Measurements from ENCODE around the gene TMUB2. TPM values are rescaled to one million over a fixed set of nuclear protein-coding genes. Genes with fewer than 3 reads are reported as not detected.

Gene TMUB2
- total and polyA plus RNA-seq, 2 of the 13 experiments (the other 11 are each of a cell fraction or from before 2014, with no cell fraction given), result 26.9 to 50.8 TPM

DNA sequence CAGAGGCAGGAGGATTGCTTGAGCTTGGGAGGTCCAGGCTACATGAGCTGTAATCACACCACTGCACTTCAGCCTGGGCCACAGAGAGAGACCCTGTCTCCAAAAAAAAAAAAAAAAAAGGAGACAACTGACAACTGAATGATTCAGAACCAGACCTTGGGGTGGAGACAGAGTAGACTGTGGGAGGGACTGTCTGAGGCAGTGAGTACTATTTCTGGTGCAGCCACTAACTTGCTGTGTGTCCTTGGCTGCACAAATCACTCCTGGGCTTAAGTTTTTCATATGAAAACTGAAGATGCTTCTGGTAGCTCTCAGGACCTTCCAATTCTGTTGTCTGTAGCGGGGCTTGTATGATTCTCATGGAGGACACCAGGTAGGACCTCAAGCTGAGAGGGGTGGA lies 10.5 kb upstream of the TMUB2 start:
- Histone ChIP-seq H3K4me2 (ENCODE audit: low read depth, low read length) (no peak overlapping the region), H3K4me1 (ENCODE audit: insufficient read depth, low read length) (peaks cover 10% of the 10 kb centered on the region), H3K36me3 (replicated peaks in 1 of 2; ENCODE audit: control insufficient read depth in 1 of 2, insufficient read depth in 2 of 2, low read length in 2 of 2) (peaks cover 1 to 14% of the 10 kb centered on the region in 2 experiments; a peak in 3 of 5 replicates), H3K9ac (ENCODE audit: insufficient read depth, low read depth, low read length) (no peak overlapping the region), H3K27me3 (ENCODE audit: control insufficient read depth in 1 of 2, insufficient read depth in 2 of 2, low read length in 2 of 2) (no peaks in the 10 kb centered on the region), H3K9me3 (ENCODE audit: low read length) (no peaks in the 10 kb centered on the region), H4K20me1 (ENCODE audit: insufficient read depth, low read length) (no peaks in the 10 kb centered on the region), H3K4me3 (replicated peaks in 1 of 3; ENCODE audit: insufficient read depth in 1 of 3, low read depth in 2 of 3, low read length in 3 of 3) (no peak overlapping the region), H3K79me2 (ENCODE audit: insufficient read depth, low read length) (no peaks in the 10 kb centered on the region), H2AFZ (ENCODE audit: low read length) (no peak overlapping the region), H3K27ac (ENCODE audit: extremely low read length, insufficient read depth, low read length) (no peak overlapping the region)
- ChIA-PET POLR2A (interaction anchor here (0.7 to 1.3 kb wide), 2 partner anchors 11 to 175 kb away, joined by 3 to 4 read pairs; partner anchors contain the start of gene TMUB2), CTCF (ENCODE audit: low intra/inter-chr PET ratio, low total read pairs) (no interaction called here)
- FAIRE-seq, result no peak
- in situ Hi-C loops (cut with HindIII; ENCODE audit: extremely low pct_ligation_motif_present, low pct_unique_long_range_greater_than_20kb), result no loop called here
- no peak for DNase-seq (ENCODE audit: low spot score)
- ATAC-seq, result no peak
- intact Hi-C loops (cut with micrococcal nuclease; ENCODE audit: unreplicated experiment), result no loop called here
- BruUV-seq (replicated peaks), result no TSS peak
- 89% methylated on average over 1 of the region's 1 CpG for WGBS (ENCODE audit: low lambda C conversion rate)
- TF ChIP-seq POLR2A (IDR thresholded peaks at IDR 0.05; ENCODE audit: insufficient read depth in 1 of 2, low read depth in 2 of 2, low read length in 2 of 2), result no peak
- TF ChIP-seq ZFX (CRISPR knock-in tag; IDR thresholded peaks at IDR 0.05; ENCODE audit: low read depth), result no peak
- no peak for TF ChIP-seq THYN1 (CRISPR knock-in tag; IDR thresholded peaks at IDR 0.05; ENCODE audit: borderline replicate concordance, low read depth)
- TF ChIP-seq GATAD1 (CRISPR knock-in tag; IDR thresholded peaks at IDR 0.05), result no peak
- no peak for TF ChIP-seq DMTF1 (CRISPR knock-in tag; IDR thresholded peaks at IDR 0.05)
- TF ChIP-seq, protein P1, sequence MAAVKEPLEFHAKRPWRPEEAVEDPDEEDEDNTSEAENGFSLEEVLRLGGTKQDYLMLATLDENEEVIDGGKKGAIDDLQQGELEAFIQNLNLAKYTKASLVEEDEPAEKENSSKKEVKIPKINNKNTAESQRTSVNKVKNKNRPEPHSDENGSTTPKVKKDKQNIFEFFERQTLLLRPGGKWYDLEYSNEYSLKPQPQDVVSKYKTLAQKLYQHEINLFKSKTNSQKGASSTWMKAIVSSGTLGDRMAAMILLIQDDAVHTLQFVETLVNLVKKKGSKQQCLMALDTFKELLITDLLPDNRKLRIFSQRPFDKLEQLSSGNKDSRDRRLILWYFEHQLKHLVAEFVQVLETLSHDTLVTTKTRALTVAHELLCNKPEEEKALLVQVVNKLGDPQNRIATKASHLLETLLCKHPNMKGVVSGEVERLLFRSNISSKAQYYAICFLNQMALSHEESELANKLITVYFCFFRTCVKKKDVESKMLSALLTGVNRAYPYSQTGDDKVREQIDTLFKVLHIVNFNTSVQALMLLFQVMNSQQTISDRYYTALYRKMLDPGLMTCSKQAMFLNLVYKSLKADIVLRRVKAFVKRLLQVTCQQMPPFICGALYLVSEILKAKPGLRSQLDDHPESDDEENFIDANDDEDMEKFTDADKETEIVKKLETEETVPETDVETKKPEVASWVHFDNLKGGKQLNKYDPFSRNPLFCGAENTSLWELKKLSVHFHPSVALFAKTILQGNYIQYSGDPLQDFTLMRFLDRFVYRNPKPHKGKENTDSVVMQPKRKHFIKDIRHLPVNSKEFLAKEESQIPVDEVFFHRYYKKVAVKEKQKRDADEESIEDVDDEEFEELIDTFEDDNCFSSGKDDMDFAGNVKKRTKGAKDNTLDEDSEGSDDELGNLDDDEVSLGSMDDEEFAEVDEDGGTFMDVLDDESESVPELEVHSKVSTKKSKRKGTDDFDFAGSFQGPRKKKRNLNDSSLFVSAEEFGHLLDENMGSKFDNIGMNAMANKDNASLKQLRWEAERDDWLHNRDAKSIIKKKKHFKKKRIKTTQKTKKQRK (IDR thresholded peaks at IDR 0.05; ENCODE audit: low read length), result no peak
- no peak for TF ChIP-seq SMARCC2 (IDR thresholded peaks at IDR 0.05)
- no peak for TF ChIP-seq LCORL (IDR thresholded peaks at IDR 0.05)
- no peak for TF ChIP-seq LCORL (CRISPR knock-in tag; IDR thresholded peaks at IDR 0.05)
- TF ChIP-seq ZNF777 (CRISPR knock-in tag; IDR thresholded peaks at IDR 0.05), result no peak
- TF ChIP-seq ZC3H4 (CRISPR knock-in tag; IDR thresholded peaks at IDR 0.05; ENCODE audit: borderline replicate concordance), result no peak
- no peak for TF ChIP-seq SAFB2 (CRISPR knock-in tag; IDR thresholded peaks at IDR 0.05; ENCODE audit: borderline replicate concordance, low read depth)
- TF ChIP-seq ZNF180 (CRISPR knock-in tag; IDR thresholded peaks at IDR 0.05; ENCODE audit: borderline replicate concordance, low read depth), result no peak
- no peak for TF ChIP-seq KLF16 (CRISPR knock-in tag; IDR thresholded peaks at IDR 0.05)
- TF ChIP-seq NFIC (IDR thresholded peaks at IDR 0.05; ENCODE audit: low read length), result no peak
- no peak for TF ChIP-seq ZNF598 (CRISPR knock-in tag; IDR thresholded peaks at IDR 0.05; ENCODE audit: borderline replicate concordance)
- no peak for TF ChIP-seq PRMT3 (CRISPR knock-in tag; IDR thresholded peaks at IDR 0.05; ENCODE audit: borderline replicate concordance, low read depth)
- TF ChIP-seq, protein P2, sequence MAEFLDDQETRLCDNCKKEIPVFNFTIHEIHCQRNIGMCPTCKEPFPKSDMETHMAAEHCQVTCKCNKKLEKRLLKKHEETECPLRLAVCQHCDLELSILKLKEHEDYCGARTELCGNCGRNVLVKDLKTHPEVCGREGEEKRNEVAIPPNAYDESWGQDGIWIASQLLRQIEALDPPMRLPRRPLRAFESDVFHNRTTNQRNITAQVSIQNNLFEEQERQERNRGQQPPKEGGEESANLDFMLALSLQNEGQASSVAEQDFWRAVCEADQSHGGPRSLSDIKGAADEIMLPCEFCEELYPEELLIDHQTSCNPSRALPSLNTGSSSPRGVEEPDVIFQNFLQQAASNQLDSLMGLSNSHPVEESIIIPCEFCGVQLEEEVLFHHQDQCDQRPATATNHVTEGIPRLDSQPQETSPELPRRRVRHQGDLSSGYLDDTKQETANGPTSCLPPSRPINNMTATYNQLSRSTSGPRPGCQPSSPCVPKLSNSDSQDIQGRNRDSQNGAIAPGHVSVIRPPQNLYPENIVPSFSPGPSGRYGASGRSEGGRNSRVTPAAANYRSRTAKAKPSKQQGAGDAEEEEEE (CRISPR knock-in tag; IDR thresholded peaks at IDR 0.05; ENCODE audit: borderline replicate concordance), result no peak

Measured in HepG2 (cell line).